GM18505 (cell line): ENCODE measurements around the gene TNFSF15.

ENCODE experiments used
- ATAC-seq: cut with Tn5 transposase; IDR thresholded peaks from one replicate; pipeline ENCODE4 v1.9.1; 2021; ENCODE audit not compliant: unreplicated experiment
- POLR2A ChIP-seq: IDR thresholded peaks from 4 replicates; pipeline ENCODE4 v1.6.1; 2011; ENCODE audit warnings: borderline replicate concordance; ENCODE audit not compliant: insufficient read depth, insufficient read length; ENCODE audit errors: extremely low read depth

Gene TNFSF15

GRCh38 chr9:114836769-114837168, 30.9 kb upstream of the TNFSF15 start:
- no peak for ATAC-seq

GRCh38 chr9:114834386-114834785, 28.5 kb upstream of the TNFSF15 start:
- no peak for ATAC-seq
- TF ChIP-seq POLR2A = no peak

More at GRCh38 chr9:114836769-114837168, 30.9 kb upstream of the TNFSF15 start:
- TF ChIP-seq POLR2A = no peak

- no peak for TF ChIP-seq POLR2A
- ATAC-seq = no peak
These were observed 24.7 kb upstream of the TNFSF15 start for GRCh38 chr9:114830546-114830945.

GRCh38 chr9:114829574-114830440, 24.0 kb upstream of the TNFSF15 start:
- no peak for TF ChIP-seq POLR2A
- ATAC-seq = no peak

- no peak for TF ChIP-seq POLR2A
- no peak for ATAC-seq
These were observed 22.4 kb upstream of the TNFSF15 start for GRCh38 chr9:114828303-114828650.

- no peak for TF ChIP-seq POLR2A
- no peak for ATAC-seq
These were observed 21.9 kb upstream of the TNFSF15 start for GRCh38 chr9:114827641-114828302.

- ATAC-seq = no peak
- no peak for TF ChIP-seq POLR2A
These were observed 20.6 kb upstream of the TNFSF15 start for GRCh38 chr9:114826431-114826830.

- TF ChIP-seq POLR2A = no peak
- ATAC-seq = no peak
These were observed 19.4 kb upstream of the TNFSF15 start for GRCh38 chr9:114825126-114825795.

- TF ChIP-seq POLR2A = no peak
- ATAC-seq = no peak
These were observed 18.3 kb upstream of the TNFSF15 start for GRCh38 chr9:114824110-114824509.

- ATAC-seq = no peak
- no peak for TF ChIP-seq POLR2A
These were observed 17.6 kb upstream of the TNFSF15 start for GRCh38 chr9:114823441-114823840.

GRCh38 chr9:114822708-114823107, 16.9 kb upstream of the TNFSF15 start:
- no peak for TF ChIP-seq POLR2A
- no peak for ATAC-seq

GRCh38 chr9:114820776-114821501, 15.1 kb upstream of the TNFSF15 start:
- ATAC-seq = no peak
- no peak for TF ChIP-seq POLR2A

GRCh38 chr9:114818178-114818577, 12.3 kb upstream of the TNFSF15 start:
- no peak for ATAC-seq
- TF ChIP-seq POLR2A = no peak

- no peak for TF ChIP-seq POLR2A
These were observed 8.0 kb upstream of the TNFSF15 start for GRCh38 chr9:114813717-114814418.

More at GRCh38 chr9:114813717-114814418, 8.0 kb upstream of the TNFSF15 start:
- ATAC-seq = no peak
